Ovary (tissue), 3 donors: ENCODE results near the gene CCND1.

ENCODE experiments used
- CTCF ChIP-seq, 3 donors: fragments of 450-650 bp in 2 of 3; fragments of 200-600 bp in 1 of 3; IDR thresholded peaks; one replicate each; pipeline versions ENCODE4 v1.5.1 to v1.8.0; 2016 to 2022; ENCODE audit warnings: antibody characterized with exemption in 3 of 3, mild to moderate bottlenecking in 1 of 3
- EP300 ChIP-seq: sonication (generic); formaldehyde crosslinking; IDR thresholded peaks from one replicate; pipeline ENCODE4 v1.6.1; 2017; ENCODE audit warnings: antibody characterized with exemption
- POLR2A ChIP-seq: fragments of 450-650 bp; IDR thresholded peaks from one replicate; pipeline ENCODE4 v1.6.1; 2017; ENCODE audit warnings: antibody characterized with exemption, mild to moderate bottlenecking, moderate library complexity
- donor health status: DM: no; HTN: no; CAD: no.

- TF ChIP-seq CTCF (IDR thresholded peaks at IDR 0.05) (no peak), POLR2A (no peak), EP300 (no peak)
Measured at GRCh38 chr11:69617682-69618081, 23.3 kb upstream of the CCND1 start.
